Measurements from ENCODE around the gene SYNE3.

GRCh38 chr14:95488376-95489213, 27.9 kb downstream of the SYNE3 start:
- TF ChIP-seq POLR2AphosphoS5 (IDR thresholded peaks at IDR 0.05) (no peak), POLR2A (IDR thresholded peaks at IDR 0.05; ENCODE audit: low read depth) (no peak), CTCF (IDR thresholded peaks at IDR 0.05) (no peak), EP300 (IDR thresholded peaks at IDR 0.05) (no peak)
